Measurements from ENCODE around the gene IPO8.

Gene IPO8

DNA sequence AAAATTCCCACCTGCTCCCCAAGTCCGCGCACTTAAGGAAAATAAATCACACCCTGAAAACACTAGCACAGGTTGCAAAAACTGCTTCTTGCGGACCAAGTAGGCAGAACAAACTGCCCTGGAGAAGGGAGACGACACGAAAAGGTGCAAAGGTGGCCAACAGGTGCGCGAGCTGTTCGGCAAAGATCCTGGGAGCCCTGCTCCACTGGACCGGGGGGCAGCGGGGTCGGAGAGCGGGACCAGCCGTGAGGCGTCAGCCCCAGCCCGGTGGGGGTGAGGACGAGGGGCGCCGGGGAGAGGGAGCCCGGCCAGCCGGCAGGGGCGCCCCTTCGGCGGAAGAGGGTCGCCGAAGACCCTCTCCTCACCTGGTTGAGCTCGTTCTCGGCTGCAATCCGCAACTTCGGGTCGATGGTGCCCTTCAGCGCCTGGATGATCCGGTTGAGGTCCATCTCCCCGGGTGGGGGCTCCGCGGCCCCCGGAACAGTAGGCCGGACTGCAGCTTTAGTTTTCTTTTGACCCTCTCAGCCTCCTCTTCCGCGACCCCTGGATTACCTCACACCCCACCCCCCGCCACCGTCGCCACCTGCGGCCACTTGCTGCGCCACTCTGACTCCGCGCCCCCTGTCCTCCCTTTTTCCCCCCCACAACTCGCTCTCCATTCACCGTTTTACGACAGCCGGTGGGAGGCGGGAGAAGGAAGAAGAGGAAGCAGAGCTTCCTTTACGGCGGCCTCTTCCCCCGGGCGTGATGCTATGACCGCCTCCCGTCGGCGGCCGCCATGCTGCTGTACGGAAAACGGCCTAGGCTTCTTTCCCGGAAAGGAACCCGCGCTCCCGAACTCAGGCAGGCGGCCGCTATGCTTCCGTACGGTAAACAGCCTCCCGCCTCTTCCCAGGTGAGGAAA, at the start of gene IPO8:
TSS of gene IPO8 (minus strand) at position 671 of the 904 bp plus-strand sequence. CDS start at position 449, 222 bp downstream.
- DNase-seq, result peak; percentile 93

DNA sequence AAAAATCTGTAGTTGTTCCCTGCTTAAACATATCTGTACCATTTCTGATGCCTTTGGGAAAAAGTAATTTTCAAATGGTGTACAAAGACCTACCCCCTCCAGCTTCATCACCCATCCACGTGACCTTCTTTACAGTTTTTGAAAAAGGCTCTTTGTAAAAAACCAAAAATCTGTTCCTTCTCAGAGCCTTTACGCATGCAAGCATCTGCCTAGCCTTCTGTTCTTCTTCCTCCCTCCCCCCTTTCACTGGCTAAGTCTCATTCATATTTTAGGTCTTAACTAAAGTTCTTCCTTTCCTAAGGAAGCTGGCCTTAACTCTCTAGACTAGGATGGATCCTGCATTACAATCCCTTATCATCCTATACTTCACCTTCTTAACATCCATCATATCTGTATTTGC, 48.7 kb upstream of the IPO8 start:
- no peak for DNase-seq

DNA sequence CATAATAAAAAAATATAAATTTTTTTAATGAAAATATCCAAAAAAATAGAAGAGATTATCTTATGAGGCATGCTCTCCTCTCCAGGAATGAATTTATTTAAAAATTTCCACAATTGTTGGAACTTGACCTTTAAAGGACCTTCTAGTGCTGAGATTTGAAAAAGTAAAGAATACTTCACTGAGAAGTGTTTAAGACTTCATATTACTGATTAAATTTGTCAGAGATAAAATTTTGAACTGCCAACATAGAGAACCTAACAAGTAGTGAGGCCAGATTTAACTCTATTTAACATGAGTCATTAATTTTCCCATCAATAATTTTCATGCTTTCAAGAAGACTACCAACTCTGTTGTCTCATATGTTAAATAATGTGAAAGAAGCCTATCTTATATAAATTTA, 44.6 kb upstream of the IPO8 start:
- DNase-seq, result no peak

DNA sequence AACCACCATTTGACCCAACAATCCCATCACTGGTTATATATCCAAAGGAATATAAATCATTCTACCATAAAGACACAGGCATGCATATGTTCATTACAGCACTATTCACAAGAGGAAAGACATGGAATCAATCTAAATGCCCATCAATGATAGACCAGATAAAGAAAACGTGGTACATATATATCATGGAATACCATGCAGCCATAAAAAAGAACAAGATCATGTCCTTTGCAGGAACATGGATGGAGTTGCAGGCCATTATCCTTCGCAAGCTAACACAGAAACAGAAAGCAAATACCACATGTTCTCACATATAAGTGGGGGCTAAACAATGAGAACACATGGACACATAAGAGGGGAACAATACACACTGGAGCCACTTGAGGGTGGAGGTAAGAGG, 43.4 kb upstream of the IPO8 start:
- DNase-seq, result no peak

DNA sequence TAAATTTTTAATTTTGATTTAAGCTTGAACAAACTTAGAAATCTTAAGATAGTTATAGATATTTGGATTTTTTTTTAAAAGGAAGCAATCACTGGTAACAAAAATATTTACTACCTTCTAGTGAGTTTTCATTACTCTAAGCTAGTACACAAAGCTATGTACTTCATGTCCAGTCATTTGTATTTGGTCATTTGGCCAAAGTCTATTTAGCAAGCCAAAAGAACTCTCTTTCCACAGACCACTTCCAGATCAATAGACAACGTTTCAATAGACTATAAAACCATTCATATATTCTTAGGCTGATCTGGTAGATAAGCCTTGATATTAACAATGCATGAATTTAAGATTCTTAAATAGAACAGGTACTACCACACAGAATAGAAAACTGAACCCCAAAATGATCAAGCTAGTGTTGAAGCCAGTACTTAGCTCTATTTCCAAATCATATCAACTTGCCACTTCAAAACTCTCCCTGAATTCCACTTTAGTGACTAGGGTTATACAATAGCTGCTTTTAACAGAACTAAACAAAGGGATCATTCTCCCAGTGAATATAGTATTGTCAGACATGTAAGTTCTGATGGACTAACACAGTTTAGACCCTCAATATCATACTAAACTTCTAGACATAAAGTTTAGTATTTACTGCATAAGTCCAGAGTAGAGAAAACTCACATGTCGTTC, 37.4 kb upstream of the IPO8 start:
- no peak for DNase-seq

DNA sequence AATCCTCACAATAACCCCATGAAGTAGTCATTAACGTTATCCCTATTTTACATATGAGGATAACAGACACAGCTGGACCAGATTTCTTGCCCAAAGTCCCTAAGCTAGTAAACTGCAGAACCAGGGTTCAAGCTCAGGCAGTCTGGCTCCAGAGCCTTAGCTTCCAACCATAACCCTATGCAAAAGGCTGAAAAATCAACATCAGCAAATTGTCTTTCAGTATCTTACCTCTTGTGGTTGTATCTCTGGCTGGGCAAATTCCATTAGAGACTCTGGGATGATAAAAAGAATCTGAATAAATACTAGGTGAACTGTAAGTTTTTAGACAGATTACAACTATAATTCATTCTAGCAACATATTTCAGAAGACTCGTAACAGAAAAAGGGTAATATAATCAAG, 34.3 kb upstream of the IPO8 start:
- DNase-seq, result no peak

DNA sequence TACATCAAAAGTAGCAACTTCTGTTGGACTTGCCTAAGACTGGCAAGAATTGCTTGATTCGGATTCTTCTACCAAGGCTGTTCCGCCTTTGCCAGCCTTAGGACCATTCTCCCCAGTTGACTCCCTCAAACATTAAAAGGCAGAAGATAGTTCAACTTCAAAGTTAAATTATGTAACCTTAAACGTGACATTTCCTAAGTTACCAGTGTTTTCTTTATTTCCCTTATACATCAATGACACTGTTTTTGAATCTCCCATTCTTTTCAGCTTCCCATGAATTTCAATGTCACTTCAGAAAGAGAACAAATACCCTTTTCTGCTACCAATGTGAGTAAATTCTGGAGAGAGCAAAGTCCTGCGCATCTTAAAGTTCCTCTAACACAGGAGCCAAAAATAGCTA, 33.9 kb upstream of the IPO8 start:
- DNase-seq, result no peak

DNA sequence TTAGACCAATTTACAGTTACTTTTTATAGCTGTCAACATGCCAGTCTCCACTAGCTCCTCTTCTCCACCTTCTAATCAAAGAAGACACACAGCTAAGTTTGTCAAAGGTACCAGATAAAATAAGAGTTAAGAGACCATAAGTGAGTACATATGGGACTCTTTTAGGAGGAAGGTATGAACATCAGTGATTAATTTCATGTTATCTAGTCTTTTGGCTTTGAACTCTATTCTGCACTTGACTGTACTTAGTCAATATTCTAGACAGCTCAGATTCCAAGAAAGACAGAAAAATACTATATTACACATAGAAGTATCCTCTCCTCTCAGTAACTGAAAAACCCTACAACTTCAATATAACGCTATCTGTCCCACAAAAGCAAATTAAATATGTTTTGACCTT, 31.0 kb upstream of the IPO8 start:
- DNase-seq, result no peak

DNA sequence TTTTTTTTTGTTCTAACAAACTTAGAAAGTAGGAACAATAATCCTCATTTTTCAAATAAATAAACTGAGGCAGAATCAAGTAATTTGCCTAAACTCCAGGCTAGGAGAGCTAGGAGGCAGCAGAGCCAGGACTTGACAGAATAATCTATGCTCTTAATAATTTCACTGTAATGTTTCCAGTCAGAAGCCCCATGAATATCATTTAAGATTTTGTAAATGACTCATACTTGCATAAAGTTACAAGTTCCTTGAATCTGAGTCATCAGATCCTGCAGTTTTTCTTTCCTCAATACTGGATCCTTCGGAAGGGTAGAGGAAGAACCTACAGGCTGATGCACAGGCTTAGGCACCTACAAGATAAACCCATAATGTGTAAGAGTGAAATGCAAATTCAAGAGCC, 30.1 kb upstream of the IPO8 start:
- no peak for DNase-seq

DNA sequence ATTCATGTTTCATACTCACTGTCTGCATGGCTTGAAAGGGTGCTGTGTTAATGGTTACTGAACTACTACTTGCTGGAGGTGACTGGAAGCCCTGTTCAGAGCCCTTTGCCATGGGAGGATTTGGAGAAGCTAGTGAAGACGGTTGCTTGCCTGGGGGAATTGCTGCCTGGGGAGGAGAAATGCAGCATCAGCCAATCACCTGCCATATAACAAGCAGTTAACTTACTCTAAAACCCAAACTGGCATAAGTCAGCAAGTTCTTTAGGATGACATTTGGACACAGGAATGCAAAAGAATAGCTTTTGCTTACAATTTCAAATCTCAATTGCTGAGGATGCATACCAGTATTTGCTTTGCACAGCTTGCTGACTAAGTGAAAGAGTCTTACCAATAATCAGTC, 23.4 kb upstream of the IPO8 start:
- no peak for DNase-seq

DNA sequence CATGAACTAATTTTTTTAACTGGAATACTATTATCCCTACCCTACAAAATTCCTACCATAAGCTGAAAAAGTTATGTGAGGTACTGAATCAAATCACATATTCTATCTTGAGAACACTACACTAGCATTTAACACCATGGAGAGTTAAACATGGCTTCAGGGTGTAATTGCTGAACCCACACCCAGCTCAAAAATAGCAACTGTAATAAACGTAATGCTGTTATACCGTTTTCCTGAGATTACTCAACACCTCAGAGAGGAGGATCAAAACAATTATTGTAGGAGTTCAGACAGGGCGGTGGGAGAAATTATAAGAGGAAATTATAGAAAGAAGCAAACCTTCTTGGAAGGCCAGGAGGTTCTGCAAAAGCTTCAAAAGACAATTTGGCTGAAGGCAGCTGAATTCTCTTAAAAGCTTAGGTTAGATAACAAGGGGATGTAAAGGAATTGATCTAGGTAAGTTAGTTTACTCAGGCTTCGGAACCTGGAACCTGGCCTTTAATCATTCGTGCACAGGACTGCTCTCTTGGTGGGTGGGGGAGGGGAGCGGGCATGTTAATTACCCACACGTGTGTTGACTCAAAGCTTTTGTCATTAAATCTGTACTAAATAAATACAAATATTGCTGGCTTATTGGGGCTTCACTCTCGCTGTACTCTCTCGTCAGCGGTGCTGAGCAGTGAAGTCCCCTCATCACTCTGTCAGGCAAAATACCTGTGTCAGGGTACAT, 12.1 kb upstream of the IPO8 start:
- no peak for DNase-seq

DNA sequence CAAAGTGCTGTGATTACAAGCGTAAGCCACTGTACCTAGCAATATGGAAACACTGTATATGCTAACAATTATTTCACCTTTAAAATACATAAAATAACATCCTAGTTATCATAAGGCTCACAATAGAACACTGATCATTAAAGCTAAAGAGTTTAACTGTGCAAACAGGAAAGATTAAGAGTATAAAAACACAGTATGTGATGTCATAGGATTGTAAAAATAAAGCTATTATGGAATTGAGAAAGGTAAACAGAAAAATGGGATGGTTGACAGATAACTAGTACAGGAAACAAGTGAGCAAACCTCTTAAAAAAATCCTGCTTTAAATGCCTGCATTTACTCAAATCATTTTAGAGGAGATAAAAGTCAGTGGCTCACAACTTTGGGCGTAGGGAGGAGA, 10.8 kb upstream of the IPO8 start:
- no peak for DNase-seq

DNA sequence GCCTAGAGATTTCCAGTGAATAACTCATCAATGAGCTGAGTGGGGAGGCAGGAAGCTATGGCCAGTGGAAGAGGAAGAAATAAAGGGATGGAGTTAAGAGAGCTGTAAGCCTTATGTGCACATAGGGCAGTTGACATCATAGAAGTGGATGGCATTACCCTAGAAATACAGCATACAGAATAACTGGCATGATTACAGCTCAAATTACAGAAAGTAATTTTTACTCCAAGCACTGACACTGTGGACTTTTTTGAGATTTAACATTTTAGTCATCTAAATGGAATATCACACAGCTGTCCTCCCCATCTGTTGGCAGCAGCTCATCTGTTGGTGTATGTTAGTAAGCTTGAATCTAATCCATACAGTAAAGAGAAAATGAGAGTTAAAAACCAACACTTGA, 5.4 kb upstream of the IPO8 start:
- no peak for DNase-seq

DNA sequence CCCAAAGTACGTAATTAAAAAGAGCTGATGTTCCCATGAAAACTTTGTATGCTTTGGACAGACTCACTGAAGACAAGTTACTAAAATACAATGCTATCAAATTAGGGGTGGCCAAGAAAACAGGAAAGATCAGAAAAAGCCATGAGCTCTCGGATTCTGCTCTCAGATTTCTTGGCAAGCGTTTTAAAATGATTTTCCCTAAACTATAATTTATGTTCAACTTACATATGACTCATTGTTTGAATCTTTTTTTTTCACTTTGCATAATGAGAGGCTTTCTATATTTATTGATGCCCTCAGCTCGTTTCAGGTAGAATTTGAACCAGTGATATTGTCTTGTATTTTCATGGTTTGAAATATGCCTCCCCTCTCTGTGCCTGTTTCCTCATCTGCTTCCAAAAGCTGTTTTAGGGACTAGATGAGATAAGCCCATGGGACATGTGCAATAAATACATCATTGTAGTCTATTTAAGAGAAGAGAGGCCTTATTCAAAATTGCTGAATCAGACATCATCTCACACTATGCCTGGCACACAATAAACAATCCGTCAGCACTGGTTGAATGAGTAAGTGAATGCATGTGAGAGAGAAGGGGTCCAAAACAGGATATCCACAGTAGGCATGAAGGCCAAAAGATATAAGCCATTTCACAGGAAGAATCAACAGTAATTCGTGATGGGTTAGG, 4.7 kb upstream of the IPO8 start:
- DNase-seq, result no peak

DNA sequence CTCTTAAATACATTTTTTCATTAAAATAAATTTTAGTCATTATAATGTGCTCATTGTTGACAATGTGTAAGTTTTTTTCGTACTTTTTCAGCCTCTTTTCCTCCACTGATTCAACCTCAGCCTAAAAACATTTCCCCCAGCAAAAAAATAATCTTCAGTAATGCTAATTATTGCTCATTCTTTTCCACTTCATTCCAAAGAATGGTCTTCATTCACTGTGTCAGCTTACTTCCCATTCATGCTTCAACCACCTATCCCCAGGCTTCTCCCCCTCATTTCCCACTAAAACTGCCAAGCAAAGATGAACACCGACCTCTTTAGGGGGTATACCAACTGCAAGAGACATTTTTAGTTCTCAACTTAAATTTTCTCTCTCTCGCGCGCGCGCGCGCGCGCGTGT, 2.7 kb upstream of the IPO8 start:
- DNase-seq, result no peak

DNA sequence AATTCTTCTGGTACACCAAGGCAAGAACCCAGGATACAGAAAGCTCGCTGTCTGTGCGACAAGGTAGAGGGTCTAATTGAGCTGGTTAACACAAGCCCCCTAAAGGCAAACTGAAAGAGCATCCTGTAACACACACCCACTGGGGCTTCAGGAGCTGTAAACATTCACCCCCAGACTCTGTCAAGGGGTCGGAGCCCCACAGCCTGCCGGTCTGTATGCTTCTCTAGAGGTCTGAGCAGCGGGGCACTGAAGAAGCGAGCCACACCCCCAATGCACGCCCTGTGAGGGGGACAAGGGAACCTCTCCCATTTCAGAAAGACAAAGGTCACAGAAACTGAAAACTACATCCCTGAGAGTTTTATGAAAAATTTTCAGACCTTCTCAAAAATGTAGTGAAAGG, 1.3 kb upstream of the IPO8 start:
- DNase-seq, result no peak

DNA sequence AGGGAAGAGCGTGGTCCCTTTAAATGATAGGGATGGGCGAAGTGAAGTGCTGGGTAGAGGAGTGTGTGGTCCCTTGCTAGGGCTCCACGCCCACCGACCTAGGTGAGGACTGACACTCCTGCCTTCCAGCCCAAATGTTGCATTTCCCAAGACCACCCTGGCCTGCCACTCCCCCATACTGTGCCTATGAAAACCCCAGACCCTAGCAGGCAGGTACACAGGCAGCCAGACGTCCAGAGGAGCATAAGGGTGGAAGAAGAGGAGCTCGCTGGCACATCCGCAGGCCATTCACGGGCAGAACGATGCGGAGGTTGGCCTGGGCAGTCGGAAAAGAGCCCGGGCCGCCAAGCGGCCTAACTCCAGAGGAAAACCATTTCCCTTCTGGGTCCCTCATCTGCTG, 817 bp upstream of the IPO8 start:
- no peak for DNase-seq

DNA sequence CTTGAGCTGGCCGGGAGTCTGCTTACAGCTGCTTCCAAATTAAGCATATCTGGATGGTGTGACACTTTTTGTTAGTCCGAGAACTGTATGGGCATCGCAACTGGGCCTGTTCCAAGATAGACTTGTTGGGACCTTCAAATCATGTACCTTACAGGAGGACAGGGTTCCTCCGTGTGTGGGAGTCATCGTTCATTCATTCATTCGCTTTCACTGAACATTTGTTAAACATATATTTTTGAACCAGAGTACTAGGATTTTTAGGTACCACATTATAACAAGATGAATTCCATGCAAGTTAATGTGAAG, 387 bp upstream of the IPO8 start:
- no peak for DNase-seq

DNA sequence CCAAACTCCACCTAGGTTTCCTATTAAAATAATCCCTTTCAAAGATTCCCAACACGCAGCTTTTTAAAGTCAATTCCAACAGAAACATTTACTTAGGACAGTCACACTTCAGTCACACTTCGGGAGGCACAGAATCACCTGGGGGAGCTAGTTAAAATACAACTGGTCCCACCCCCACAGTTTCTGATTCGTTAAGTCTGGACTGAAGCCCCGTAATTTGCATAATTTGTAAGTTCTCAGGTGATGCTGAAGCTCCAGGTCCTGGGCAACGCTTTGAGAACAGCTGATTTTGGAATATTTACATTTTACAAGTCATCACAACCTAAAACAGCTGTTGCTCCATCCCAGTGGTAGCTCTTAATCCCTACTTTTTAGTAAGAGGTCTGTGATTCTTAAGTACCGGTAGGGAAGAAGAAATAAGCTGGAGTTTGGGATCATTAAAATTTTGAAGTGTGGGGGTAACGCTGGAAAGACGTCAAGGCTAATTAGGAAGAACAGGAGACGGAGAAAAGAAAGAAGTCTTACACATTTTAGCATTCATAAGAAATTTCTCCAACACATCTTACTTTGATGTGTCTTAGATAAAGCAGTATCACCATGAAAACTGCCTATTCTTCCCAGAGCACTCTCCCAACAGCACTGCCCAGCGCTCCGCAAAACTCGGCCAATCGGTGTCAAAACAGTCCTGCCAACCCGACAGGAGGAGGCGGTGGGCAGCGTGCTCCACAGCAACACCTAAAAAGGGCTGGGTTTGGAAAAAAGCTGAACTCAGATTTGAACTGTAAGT, 1.1 kb downstream of the IPO8 start:
- DNase-seq, result peak; percentile 67

DNA sequence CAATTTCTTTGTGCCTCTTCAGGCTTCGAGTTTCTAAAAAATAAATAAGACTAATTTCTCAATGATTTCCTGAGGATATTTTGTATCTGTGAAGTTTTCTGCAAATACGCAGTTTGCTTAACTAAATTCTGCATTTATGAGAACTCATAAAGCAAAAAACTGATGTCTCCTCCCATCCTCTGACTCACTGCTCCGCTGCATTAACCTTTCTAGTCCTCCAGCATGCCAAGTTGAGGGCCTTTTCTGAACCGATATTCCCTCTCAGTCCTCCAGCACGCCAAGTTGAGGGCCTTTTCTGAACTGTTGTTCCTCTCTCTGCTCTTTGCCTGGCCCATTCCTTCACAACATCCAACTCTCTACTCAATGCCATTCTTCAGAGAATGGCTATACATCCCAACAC, 3.2 kb downstream of the IPO8 start:
- no peak for DNase-seq

DNA sequence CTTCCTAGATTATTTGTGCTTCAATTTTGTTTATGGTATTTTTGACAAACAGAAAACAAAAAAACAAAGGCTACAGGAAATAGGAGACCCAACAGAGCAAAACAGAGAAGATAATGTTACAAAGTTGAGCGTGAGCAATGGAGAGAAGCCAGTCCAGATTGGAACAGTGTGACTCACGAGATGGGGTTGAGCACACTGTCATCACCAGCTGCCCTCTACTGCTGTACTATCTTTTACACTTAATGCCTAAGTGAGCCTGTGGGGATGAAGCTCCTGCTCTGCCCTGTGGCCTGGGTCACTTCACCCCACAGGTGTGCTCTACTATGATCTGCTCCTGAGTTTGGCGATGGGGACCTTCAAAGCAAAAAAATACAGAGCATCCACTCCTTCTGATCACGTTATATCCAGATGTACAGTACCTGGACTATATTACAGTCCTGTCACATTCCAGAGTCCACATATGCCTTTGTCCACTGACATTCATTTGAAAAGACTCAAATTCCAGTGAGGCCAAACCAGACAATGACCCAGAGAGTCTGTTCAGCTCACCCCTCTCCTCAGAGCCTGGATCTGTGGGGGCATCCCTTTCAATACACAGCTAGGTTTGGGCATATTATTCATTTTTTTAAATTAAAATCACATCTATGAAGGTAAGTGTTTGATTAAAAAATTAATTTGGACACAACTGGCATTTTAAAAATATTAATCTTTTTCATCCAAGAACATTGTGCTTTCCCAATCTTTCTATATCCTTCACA, 4.4 kb downstream of the IPO8 start:
- DNase-seq, result no peak
